ENCODE data around the gene HGFAC.
A peak's percentile ranks its signal among the peaks of the same experiment; 100 is the strongest.

HGFAC gene

DNA sequence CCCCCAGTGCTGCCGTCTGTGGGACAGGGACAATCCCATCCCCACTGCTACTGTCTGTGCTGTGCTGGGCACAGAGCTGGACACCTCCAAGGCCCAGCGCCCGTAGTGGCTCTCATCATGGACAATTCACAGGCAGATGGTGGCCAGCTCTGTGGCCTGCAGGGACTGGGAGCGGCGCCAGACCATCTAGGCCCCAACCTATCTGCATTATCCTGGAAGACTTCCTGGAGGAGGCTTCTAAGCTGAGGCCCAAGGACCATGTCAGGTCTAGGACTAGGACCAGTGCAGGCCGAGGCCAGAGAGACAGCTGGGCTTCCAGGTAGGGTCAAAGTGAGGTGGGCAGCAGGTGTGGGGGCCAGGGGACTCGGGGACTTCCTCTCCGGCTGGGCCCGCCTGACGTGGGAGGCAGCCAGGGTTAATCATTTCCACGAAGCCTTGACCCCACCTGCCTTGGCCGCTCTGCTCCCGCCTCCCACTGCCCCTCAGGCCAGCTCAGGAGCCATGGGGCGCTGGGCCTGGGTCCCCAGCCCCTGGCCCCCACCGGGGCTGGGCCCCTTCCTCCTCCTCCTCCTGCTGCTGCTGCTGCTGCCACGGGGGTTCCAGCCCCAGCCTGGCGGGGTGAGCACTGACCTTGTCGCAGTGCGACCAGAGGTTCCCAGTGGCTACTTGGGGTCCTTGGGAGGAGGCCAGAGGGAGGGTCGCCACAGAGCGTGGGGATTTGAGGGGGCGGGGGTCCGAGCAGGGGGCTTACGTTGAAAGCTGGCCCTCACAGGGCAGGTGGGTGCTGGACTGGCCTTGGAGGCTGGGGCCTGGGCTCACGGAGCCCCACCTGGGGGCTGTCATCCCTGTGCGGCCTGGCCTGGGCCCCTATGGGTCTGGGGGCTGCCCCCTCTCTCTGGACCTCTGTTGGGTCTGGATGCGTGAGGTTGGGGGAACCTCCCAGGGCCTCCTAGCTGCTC is at the start of gene HGFAC:
Gene HGFAC (plus strand): TSS at position 468 of the 959 bp plus-strand sequence. CDS start 34 bp downstream, at position 502.
- DNase-seq = peak in 1 of 14 donors; percentile 7

DNA sequence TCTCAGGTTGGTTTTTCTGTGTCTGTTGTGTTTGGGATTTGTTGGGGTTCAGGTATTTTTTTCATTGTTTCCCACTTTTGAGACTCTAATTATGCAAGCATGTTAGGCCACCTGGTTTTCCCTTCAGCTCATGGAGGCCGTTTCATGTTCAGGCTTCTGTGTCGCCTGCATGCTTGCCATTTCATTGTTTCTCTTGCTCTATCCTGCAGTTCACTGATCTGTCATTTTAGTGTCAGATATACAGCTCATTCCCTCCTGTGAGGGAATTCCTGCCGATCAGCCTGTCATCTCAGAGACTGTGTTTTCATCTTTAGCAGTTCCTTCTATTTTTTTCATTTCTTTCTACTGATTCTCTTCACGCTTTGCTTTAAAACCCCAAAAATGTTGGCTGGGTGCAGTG is 49.4 kb upstream of the HGFAC start:
- DNase-seq = no peak

DNA sequence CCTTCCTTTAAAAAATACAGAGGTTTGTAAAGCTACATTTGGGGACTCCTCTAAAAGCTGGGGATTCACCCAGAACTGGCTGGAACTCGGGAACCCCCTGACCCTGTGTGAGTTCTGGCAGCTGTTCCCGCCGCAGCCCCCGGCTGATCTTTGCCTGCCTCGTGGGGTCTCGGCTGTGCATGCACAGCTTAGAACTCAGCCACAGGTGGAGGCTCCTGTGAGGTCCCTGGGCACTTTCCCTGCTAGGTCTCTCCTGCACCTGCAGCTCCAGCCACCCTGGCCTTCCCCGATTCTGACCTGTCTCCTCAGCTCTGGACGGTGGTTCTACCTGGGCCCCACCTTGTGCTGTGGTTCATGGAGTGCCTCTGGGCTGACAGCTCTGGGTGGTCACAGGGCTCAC is 48.6 kb upstream of the HGFAC start:
- DNase-seq = no peak

DNA sequence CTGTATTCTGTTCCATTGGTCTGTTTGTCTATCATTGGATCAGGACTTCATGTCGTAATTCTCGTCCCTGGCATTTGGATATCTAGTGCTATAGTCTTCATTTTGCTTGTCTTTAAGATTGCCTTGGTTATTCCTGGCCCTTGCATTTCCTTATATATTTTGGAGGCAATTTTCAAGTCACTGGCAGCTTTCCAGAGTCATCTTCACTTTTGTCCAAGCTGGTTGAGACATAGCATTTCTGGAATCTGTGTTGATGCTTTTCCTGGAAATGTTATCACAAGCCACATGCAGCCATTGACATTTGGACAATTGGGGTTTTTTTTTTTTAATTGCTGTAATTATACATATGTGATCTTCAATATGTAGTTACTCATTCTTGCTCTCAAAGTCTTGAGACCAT is 45.2 kb upstream of the HGFAC start:
- no peak for DNase-seq

DNA sequence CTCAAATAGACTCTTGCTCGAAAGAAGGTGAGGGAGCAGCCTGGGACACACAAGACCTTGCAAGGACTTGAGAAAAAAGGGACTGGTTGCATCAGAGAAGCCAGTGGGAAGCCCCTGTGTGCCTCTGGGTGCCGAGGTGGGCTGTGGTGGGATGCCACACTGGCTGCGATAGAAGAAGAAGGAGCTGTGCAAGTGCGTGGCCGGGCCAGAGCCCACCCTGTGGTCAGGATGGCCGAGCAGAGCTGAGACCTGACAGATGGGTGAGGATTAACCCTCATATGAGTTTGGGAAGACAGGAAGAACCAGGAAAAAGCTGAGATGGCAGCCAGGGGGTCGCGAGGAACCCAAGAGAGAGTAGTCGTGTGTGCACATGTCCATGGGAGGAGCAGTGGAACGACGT is 44.6 kb upstream of the HGFAC start:
- no peak for DNase-seq

DNA sequence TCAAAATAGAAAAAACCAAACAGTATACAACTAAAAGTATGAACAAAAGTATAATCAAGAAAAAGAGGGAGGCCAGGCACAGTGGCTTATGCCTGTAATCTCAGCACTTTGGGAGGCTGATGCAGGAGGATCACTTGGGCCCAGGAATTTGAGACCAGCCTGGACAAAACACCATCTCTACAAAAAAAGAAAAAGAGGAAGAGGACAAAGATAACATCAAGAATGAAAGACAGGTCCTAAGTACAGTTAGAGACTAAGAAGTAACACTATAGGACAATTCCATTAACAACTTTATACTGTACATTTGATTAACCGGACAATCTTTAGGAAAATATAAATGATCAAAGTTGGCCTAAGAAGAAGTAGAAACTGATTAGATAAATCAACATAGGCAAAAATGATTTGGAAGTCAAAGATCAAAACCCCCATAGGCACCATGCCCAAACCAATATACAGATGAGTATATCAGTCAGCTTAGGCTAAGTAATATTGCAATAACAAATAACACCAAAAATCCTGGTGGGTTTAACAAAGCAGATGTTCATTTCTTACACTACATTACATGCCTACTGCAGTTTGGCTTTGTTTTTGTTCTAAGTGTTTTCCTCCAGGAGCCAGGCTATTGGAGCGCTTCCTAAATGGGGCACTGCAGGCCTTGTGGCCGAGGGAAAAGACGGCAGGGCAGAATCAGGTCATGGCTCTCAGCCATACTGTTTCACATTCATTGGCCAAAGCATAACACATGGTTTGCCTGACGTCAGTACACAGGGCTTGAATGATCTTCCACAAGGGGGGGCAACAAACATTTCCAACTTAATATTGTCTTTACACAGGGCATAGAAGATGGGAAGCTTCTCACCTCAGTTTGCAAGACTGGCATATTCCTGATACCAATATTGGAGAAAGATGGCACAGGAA is 42.2 kb upstream of the HGFAC start:
- peak in 2 of 14 donors; percentile 30 to 77 for DNase-seq

DNA sequence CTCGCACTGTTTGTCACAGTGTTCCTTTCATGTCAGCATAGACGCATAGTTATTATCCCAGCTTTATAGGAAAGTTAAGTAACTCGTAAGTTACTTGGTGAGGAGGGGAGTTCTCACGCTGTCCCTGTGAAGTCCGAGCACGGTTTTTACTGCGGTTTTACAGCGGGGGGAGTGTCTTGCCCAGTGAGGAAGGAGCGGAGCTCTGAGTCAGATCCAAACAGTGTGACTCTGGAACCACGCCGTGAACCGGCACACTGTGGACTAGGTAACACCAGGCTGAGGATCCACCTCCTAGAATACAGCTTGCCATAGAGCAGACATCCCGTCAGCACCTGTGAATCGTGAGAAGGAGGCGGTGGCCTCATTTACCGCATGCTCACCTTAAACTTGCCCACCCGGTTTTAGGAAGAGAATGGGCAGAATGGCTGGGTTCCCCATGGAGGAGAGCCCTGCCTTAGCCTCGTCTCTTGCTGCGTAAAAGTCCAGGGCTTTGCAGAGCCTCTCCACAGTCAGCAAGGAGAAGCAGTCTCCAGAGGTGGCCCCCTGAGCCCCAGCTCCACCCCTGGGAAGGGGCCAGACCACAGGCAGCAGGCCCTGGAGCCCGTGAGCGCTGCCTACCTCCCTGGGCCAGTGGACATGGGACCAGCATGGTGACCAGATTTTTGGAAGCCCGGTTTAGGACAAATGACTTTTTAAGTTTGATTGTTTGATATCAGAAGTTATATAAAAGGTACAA is 40.2 kb upstream of the HGFAC start:
- DNase-seq = no peak

DNA sequence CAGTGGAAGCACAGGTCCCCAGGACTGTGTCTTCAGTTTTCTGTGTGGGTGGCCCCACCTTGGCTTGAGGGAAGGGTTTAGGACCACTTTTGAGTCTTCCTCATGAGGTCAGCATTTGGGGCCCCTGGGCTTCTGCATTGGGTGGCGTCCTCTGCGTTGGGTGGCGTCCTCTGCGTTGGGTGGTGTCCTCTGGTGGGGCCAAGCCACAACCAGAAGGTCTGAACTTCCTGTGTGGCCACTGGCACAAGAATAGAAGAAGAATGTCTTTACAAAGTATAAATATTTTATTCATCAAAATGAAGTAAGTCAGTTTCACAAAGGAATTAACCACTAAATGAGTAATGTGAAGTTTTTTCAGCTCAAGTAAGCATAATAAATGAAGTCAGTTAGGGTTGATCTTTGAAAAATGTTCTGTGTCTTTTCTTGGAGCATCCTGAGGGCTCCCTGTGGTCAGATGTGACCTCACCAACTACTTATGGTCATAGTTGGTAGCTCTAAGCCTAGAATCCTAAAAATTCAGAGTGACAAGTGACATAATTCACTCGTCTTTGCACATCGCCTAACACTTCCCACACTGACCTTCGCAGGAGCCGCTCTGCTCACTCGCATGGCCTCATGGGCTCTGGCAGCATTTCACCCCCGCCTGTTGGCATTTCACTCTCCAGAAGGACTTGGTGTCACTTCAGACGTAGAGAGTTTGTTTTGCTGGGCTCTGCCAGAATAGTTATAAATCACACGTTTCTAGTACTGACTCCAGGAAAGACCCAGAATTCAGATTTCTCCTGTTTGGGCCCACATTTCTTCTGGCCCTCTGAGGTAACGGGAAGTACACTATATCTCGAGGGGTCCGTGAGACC is 39.0 kb upstream of the HGFAC start:
- DNase-seq = no peak

DNA sequence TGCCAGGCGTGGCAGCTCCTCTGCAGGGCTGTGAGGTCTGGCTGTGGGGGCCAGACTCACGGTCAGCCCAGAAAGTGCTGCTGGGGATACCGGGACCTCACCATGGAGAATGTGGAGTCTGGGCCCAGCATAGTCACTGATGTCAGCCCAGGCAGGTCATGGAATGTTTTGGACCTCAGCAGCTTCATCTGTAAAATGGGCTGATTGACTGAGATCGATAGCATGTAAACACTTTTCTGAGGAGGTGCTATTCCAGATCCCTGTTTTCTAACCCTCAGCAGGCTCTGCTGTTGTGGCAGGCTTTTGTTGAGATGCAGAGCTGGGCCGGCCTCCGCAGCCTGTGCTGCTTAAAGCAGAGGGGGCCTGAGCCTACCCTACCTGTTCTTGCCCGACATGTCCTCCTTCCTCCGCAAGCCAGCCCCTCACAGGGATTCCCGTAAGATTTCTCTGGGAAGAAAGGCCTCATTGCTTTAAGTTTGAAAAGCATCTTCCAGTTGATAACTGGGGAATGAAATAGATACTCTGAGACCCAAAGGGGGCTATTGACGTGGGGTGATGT is 38.3 kb upstream of the HGFAC start:
- DNase-seq = no peak

DNA sequence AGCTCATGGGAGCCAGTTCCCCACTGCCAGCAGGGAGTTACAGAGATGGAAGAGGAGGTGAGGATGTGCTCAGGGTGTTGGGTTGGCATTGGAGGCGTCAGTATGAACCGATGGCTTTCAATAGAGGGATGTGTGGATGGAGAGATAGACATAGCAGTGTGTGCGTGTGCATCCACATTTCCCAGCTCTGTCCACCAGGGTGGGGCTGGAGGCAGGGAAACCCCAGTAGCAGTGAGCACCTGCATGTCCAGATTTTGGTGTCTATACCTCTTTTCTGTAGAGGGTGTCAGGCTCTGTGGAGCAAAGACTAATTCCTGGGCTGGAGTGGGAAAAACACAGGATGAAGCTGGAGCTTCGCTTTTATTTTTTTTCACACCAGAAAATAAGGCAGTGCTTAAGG is 37.2 kb upstream of the HGFAC start:
- DNase-seq = no peak

DNA sequence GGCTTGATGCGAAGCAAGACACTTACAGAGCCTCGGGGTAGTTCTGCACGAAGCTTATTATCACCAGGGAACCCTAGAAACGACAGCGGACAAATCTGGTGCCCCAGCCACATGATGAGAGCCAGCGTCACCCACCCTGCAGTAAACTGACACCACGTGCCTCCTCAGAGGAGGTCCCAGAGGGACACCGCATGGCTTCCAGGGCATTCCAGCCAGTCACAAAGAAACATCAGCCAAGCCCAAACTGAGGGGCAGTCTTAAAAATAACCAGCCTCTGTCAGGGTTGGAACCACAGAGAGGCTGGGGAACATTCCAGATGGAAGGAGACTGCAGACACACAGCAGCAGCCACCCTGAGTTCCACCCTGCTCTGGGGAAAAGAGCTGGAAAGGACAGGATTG is 36.6 kb upstream of the HGFAC start:
- peak in 1 of 14 donors; percentile 19 for DNase-seq

DNA sequence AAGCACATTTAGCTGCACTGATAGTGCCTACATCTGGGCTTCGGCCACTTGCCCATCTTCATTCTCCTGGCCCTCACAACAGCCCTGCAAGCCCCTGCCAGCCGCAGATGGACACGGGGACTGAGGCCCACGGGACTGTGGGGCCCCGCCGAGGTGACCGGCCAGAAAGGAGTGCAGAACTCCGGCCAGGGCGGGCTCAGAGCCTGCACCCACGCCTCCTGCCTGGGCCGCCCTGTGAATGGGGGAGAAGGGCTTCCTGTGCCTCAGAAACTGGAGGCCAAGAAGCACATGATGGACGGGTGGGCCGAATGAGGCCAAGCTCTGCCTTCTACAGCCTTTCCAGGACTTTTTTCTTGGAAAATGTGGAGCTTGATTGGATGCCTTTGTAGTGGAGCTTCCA is 35.7 kb upstream of the HGFAC start:
- peak in 2 of 14 donors; percentile 19 to 31 for DNase-seq

DNA sequence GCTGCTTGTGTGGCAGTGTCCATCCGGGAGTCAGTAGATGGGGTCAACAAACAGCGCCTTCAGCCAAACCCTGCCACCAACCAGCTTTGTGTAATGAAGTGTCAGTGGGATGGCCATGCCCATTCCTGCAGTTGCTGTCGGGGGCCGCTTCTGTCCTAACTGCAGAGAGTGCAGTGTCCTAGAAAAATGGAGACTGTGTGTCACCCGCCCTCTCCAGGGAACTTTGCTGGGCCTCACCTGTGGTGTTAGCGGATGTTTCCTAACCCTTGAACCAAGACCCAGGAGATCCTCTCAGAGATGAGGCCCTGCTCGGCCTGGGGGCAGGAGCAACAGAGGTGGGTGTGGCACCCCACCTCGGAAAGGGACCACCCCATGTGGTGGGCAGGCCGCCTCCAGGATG is 35.3 kb upstream of the HGFAC start:
- DNase-seq = no peak

DNA sequence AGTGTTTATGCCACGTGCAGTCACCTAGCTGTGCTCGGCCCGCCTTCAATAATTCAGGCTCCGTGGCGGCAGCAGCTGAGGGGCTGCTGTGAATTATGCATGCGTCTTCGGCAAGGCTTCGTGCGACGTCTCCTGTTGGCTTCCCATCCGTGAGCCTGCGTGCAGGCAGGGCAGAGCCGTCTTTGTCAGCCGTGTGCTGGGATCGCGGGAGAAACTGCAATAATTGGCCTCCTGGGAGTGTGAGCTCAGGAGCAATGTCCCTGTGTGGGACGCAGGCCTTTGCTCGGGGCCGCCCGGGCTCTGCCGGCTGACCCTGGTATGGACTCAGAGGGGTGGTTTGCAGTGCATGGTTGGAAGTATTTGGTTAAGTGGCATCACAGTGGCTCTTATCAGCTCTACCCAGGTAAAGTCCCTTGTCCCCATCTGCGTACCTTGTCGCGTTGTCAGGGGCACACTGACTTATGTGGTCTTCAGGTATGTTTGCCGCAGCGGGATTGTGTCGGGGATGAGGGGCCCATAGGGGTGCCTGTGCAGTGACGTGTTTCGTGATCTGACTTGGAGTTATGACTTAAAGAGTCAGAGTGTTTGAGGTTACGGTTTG is 34.5 kb upstream of the HGFAC start:
- DNase-seq = no peak

DNA sequence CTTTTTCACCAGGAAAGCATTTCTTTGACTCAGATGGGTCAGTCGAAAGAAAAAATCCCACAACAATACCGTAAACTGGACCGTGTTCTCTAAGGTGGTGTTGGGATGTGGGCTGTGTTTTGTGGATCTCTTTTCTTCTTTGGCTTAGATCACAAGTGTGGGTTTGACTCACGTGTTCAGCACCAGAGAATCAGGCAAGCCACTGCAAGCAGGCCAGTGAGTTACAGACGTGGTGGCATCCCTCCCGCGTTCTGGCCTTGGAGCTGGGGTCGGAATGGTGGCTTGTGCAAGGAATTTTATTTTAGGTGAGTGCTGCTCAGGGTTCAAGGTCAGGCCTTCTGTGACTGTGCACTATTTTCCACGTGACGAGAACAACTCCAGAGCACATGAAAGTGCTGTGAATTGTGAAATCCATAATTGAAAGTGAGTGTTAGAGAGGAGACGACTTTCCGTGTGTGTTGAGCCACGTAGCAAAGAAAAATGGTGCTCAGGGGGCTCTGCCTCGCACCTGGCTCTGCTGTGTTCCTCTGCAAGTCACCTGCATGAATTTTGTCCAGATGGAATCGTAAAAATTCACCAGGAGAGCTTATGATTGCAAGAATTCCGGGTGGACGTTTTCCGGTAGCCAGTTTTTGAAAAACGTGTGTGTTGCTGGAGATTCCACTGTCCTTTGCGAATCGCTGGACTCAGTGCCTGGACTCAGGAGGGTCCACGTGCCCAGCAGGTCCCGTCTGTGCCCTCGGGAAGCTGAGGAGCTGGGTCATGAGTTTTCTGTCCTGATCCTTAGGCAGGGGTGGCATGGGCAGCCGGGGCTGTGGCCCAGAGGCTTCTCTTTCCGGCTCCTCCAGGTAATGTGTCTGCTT is 33.6 kb upstream of the HGFAC start:
- DNase-seq = no peak

DNA sequence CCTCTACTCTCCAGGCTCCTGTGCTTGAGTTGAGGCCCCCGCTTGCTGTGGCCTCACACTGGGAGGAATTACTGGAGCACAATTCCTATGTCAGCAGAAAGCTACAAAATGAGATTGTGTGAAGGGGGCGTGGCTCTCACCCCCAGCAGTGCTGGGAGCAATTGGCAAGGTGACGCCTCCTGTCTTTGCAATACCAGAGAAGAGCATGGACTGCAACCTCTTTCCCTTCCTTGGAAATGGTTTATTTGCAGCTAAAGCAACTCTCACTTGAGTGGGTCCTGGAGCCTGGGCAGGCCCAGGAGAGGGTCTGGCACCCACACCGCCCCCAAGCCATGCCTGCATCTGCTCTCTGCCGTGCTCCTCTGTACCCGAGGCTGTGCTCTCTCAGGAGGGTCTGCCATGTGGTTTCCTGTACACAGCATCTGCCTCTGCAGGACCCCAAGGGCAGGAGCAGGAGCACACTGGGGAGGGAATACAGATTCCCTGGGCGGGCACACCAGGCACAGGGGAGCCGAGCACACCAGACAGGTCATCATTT is 32.9 kb upstream of the HGFAC start:
- no peak for DNase-seq

DNA sequence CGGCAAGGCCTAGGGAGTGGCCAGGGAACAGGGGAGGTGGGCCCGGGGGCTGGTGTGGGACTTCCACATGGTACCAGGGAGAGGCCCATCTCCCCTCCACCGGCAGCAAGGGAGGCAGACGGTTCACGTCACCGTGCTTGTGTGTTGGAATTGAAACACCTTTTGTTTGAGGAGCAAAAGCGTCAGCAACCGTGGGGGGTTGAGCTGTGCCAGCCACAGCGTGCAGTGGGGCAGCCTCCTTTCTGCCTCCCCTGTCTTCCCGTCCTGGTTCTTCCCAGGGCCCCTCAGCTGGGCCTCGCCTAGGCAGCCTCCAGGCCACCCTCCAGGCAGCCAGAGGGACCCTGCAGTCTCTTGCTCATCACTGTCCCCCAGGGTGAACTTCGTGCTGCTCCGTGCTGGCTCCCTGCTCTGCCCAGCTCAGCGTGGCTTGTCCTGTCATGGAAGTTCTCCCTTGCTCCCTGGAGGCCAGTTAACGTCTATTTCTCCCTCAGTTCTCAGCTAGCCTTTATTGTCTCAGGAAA is 32.1 kb upstream of the HGFAC start:
- no peak for DNase-seq

DNA sequence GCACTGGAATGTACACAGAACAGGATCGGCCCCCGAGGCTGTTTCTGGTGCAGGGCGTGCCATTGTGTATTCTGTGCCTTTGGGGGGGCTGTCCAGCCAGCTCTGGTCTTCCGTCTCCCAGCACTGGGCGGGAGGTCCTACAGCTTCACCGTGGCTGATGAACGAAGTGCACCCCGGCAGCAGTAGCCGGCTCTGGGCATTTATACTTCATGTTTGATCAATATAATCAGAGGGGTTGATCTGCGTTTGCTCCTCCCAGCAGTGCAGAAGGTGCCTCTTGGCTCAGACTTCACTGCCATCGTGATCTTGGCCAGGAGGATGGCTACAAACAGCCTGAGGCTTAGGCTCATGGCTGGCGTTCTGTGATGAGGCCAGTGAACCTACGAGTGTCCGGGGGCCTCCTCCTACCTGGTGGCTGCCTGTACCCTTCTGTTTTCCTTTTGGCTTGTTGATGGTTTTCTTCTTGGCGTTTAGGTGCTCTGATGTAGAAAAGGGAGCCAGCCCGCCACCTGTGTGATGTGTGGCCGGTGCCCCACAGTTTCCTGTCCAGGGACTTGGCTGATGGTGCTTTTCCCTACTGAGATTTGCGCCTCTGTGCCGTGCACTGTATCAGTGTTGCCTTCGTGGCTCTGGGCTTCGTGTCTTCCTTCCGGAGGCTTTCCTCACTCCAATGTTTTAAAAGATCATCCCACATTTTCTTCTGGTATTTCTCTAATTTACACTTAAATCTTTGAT is 31.2 kb upstream of the HGFAC start:
- DNase-seq = peak in 1 of 14 donors; percentile 49
